Mucosa of descending colon (tissue), 3 donors: ENCODE results near the gene PLB1. TPM values are rescaled to one million over a fixed set of nuclear protein-coding genes. Genes with fewer than 3 reads are reported as not detected.
A peak's percentile ranks its signal among the peaks of the same experiment; 100 is the strongest.

Source experiments
- ATAC-seq: fragments of 200-7000 bp; cut with Tn5 transposase; one replicate; pipeline ENCODE4 v1.9.1; 2020; ENCODE audit warnings: mild to moderate bottlenecking, moderate library complexity
- DNase-seq, 3 donors: peaks; one replicate each; pipeline ENCODE4 v3.0.0-alpha.2; 2020
- H3K36me3 ChIP-seq: fragments of 200-600 bp; one replicate; pipeline ENCODE4 v1.8.0; 2021; ENCODE audit warnings: low read depth, mild to moderate bottlenecking
- H3K4me1 ChIP-seq: fragments of 200-600 bp; one replicate; pipeline ENCODE4 v1.8.0; 2021; ENCODE audit warnings: low read depth, mild to moderate bottlenecking
- H3K4me3 ChIP-seq: fragments of 200-600 bp; one replicate; pipeline ENCODE4 v1.8.0; 2021; ENCODE audit warnings: mild to moderate bottlenecking
- H3K9me3 ChIP-seq: fragments of 200-600 bp; one replicate; pipeline ENCODE4 v1.8.0; 2021; ENCODE audit warnings: mild to moderate bottlenecking
- CTCF ChIP-seq: fragments of 200-600 bp; IDR thresholded peaks from one replicate; pipeline ENCODE4 v1.8.0; 2022; ENCODE audit warnings: antibody characterized with exemption, mild to moderate bottlenecking
- intact Hi-C, 2 donors: fragments of 100-400 bp; cut with DNase I in 1 of 2; cut with micrococcal nuclease in 1 of 2; formaldehyde crosslinking; loops; one replicate each; pipeline versions ENCODE4 v1.11.0 to v1.11.1; 2022; cut with DNase I, micrococcal nuclease
- total RNA-seq, 3 donors: library from RNA; stranded (reverse); fragmentation: NEBNext Ultra II Directional in 2 of 3; extraction: Animal tissue kit (Norgen Biotek cat#: 25700) in 2 of 3; gene quantifications; one replicate each; pipeline versions ENCODE4 v1.2.1 to v1.2.4, GENCODE V29; 2021 to 2023
- donor health status: DM: no; HTN: no; CAD: no; lungs with moderate emphysema.
- donor health status: DM: no; HTN: no; CAD: no.
- donor health status: DM: no; HTN: yes; CAD: no.

Gene PLB1
- total RNA-seq, 3 donors from 2014 or later, result 2.4 to 4.9 (median 3.6) TPM

- intact Hi-C loops, result no loop called here
- TF ChIP-seq CTCF, result no peak
- no peak overlapping the region for H3K4me3 ChIP-seq
- ATAC-seq, result no peak
- no peaks in the 10 kb centered on the region for H3K36me3 ChIP-seq
- no peaks in the 10 kb centered on the region for H3K9me3 ChIP-seq
- DNase-seq, result no peak
- peaks cover 10% of the 10 kb centered on the region for H3K4me1 ChIP-seq
Measured at GRCh38 chr2:28639092-28639691, 143.3 kb downstream of the PLB1 start.

DNA sequence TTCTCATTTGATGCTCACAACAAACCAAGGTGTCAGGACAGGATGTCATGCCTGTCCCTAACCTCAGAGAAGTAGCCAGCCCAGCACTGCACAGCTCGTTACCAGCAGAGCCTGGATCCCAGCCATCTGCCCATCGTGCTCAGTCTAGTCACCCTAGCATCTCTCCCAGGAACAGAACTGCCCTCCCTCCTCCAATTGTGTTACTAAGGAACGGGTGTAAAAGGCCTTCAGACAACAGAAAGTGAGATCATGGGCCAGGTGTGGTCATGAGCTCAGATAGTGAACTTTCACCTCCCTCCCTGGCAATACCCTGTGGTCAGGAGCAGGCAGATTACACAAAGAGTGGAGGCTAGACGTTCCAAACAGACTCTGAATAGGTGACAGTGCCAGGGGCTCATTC is 144.0 kb downstream of the PLB1 start:
- Histone ChIP-seq H3K4me3 (no peak overlapping the region), H3K9me3 (no peaks in the 10 kb centered on the region), H3K36me3 (no peaks in the 10 kb centered on the region), H3K4me1 (peaks cover 10% of the 10 kb centered on the region)
- DNase-seq, result peak in 2 of 3 donors; percentile 66 to 70
- no peak for TF ChIP-seq CTCF
- intact Hi-C loops, result no loop called here
- peak; percentile 91 for ATAC-seq

DNA sequence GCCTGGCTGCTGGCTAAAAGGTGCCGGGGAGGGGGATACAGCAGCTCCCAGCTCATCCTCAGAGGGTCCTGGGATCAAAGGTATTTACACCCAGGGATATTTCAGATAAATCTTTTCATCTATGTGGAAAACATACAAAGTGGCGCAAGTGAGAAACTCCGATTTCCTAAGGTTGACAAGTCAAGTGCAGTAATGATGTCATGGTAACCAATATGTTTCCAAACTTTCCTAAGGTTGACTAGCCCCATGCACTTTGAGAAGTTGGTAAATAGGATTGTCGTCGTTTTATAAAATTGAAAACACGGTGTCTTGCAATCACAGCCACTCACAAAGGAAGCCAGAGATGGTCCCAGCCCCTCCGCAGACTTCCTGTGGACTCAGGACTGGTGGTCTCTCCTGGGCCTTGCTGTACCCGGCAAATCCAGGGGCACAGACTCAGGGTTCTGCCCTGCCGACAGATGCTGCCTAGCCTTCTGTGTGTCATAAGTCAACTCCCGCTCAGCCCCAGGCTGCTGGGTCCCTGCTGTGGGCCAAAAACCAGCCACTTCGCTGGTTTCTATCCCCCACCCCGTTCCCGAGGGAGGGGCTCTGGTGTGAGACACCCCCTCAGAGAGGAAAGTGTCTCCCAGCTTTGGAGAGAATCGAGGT is 144.5 kb downstream of the PLB1 start:
- intact Hi-C loops, result no loop called here
- no peak for DNase-seq

GRCh38 chr2:28640908-28641300 is 145.0 kb downstream of the PLB1 start:
- no peak for TF ChIP-seq CTCF
- ATAC-seq (no peak), DNase-seq (peak in 1 of 3 donors; percentile 31)
- H3K9me3 ChIP-seq, result no peaks in the 10 kb centered on the region
- intact Hi-C loops, result no loop called here
- no peak overlapping the region for H3K4me3 ChIP-seq
- H3K36me3 ChIP-seq, result no peaks in the 10 kb centered on the region
- H3K4me1 ChIP-seq, result peaks cover 8% of the 10 kb centered on the region

More for the DNA sequence above, 144.5 kb downstream of the PLB1 start:
- TF ChIP-seq CTCF, result no peak
- ATAC-seq, result no peak
- Histone ChIP-seq H3K9me3 (no peaks in the 10 kb centered on the region), H3K36me3 (no peaks in the 10 kb centered on the region), H3K4me1 (peaks cover 7% of the 10 kb centered on the region), H3K4me3 (no peak overlapping the region)

GRCh38 chr2:28642796-28643195 is 146.9 kb downstream of the PLB1 start:
- DNase-seq (peak in 1 of 3 donors; percentile 32), ATAC-seq (no peak)
- Histone ChIP-seq H3K9me3 (no peaks in the 10 kb centered on the region), H3K36me3 (no peaks in the 10 kb centered on the region), H3K4me1 (peaks cover 14% of the 10 kb centered on the region), H3K4me3 (no peak overlapping the region)
- intact Hi-C loops, result no loop called here
- TF ChIP-seq CTCF, result no peak
